Astrocyte of the spinal cord (primary cell): ENCODE data around the gene SETD3.

Experiments used
- DNase-seq: peaks from one replicate; pipeline ENCODE4 v3.0.0; 2011; ENCODE audit warnings: low read depth, low spot score
- H3K4me3 ChIP-seq: 2 replicates; pipeline ENCODE4 v1.5.1; 2011; ENCODE audit warnings: low read depth, mild to moderate bottlenecking, low read length, moderate library complexity
- CTCF ChIP-seq: IDR thresholded peaks from 2 replicates; pipeline ENCODE4 v1.5.1; 2012; ENCODE audit warnings: low read depth, mild to moderate bottlenecking, low read length, inconsistent platforms
- in situ Hi-C: cut with HindIII; loops from 2 replicates; pipeline ENCODE4 v1.10.0; 2017; ENCODE audit warnings: low sequenced_read_pairs

Gene SETD3

GRCh38 chr14:99497341-99497740, 16.7 kb upstream of the SETD3 start:
- no peak for DNase-seq
- H3K4me3 ChIP-seq = no peak overlapping the region
- in situ Hi-C loops = no loop called here
- TF ChIP-seq CTCF = no peak

DNA sequence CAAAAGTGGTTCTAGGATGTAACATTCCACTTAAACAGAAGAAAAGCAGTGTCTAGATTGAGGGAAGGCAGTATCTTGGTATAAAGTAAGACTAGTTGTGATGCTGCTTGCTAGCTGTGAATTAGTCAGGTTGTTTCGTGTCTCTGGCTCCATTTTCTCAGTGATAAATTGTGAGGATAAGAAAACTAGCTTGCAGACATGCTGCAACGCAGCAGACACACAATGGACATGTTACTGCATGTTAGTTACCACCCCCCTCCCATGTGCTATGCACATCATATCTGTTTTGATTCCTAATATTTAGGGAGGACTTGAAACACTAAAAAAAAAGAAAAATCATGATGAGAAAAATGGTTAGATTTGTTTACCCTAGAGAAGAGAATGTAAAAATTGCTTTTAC, 3.4 kb upstream of the SETD3 start:
- no peak for DNase-seq
- no peak overlapping the region for H3K4me3 ChIP-seq
- in situ Hi-C loops = no loop called here
- no peak for TF ChIP-seq CTCF

DNA sequence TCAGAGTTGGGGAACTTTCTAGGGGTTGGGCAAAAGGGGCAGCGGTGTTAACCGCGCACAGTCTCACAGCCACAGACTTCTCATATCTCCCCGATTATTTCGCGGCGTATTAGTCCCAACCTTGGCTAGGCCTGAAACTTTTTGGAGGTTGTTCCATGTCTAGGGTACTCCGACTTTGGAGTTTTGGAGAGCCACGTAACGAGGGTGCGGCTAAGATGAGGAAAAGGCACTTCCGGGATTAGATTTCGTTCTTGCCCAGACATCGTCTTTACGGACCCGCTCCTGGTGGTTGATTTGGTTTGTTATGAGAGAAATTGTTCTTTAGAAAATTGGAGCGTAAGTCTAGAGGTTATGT, 1.1 kb upstream of the SETD3 start:
- peak; percentile 24 for DNase-seq
- in situ Hi-C loops = no loop called here

GRCh38 chr14:99480917-99481744, 472 bp upstream of the SETD3 start, which contains the start of gene CCNK:
Gene CCNK, plus strand, starts transcription at chr14:99481409. Its CDS starts 11,269 bp downstream, at chr14:99492678.
- in situ Hi-C loops = no loop called here
- no peak for TF ChIP-seq CTCF
- peak within 1 kb of the TSS; percentile 94 for H3K4me3 ChIP-seq
- peak; percentile 100 for DNase-seq

More for the DNA sequence above, 1.1 kb upstream of the SETD3 start:
- peak overlapping the region; percentile 94 for H3K4me3 ChIP-seq
- no peak for TF ChIP-seq CTCF

GRCh38 chr14:99479160-99479905, 1.3 kb downstream of the SETD3 start:
- peak; percentile 17 for DNase-seq
- H3K4me3 ChIP-seq = peak overlapping the region; percentile 67
- peak; percentile 12 for TF ChIP-seq CTCF
- in situ Hi-C loops = no loop called here

GRCh38 chr14:99478128-99478527, 2.5 kb downstream of the SETD3 start:
- no peak overlapping the region for H3K4me3 ChIP-seq
- no peak for DNase-seq
- in situ Hi-C loops = no loop called here
- no peak for TF ChIP-seq CTCF
